ENCODE data around the gene MKI67.
"Not testable (repeated sequence)": the region's sequence is repeated elsewhere in the genome, so short reads cannot be mapped to it uniquely, and the experiment has no call there.

MKI67 gene

DNA sequence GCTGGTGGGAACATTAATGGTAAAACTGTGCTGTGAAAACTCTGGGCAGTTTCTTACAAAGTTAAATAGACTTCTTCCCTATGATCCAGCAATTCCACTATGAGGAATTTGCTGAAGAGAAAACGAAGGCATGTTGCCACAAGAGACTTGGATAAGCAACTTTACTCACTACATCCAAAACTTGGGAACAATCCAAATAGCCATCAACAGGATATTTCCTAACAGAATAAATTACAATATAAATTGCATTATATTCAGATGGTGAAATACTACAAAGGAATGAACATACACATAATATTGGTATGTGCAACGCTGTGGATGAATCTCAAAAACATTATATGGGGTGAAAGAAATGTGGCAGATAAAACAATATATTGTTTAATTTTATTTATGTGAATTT lies 21.4 kb upstream of the MKI67 start:
- no peak for DNase-seq (ENCODE audit: low read depth)

- no peak for DNase-seq (ENCODE audit: low read depth)
Measured at GRCh38 chr10:128147064-128147463, 20.8 kb upstream of the MKI67 start.

DNA sequence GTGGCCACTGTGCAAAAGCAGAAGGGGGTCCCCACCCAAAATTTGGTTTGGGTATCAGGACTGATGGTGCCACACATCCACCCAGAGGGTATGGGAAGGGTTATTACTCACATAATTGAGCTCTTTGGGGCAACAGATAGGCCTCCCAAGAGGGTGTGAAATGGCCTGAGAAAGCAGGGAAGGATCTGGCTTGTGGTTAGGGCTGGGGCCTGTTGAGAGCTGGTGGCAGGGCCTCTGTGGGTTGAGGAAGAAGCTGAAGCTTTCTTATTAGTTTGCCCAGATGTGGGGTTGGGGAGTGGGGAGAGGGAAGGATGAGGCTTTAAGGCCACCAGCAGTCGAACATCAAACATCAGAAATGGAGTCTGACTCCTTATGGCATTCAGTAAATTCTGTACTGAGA lies 18.3 kb upstream of the MKI67 start:
- DNase-seq (ENCODE audit: low read depth) = no peak

DNA sequence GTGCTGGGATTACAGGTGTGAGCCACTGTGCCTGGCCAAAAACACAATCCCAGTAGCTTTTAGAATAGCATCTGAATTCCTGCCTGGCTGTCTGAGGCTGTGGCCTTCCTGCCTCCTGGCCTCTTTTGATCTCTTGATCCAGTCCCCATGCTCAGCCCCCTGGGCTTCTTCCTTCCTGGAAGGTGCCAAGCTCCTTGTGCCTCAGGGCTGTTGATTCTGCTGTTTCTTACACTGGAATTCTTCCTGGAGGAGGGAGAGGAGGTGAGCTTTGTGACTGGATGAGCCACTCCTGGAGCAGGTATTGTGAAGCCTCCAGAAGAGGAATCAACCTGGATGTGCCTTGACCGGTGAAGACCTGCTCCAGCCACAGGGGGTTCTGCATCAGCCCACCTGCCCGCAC lies 17.3 kb upstream of the MKI67 start:
- DNase-seq (ENCODE audit: low read depth) = no peak

DNA sequence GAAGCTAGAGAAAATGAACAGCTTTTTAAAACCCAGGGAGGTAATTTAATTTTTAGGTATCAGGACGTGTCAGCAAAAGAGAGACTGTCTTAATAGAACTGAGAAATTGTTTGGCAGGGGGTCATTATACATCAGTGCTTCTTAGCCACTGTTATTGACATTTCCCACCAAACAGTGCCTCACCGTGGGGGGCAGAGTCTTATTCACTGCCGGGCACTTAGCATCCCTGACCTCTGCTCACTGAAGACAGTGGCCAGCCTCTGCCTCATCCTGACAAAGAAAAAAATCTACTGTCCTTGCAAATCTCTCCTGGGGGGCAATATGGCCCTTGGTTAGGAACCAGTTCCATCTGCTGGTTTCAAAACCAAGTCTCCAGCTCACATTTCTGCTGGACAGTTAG lies 14.2 kb upstream of the MKI67 start:
- no peak for DNase-seq (ENCODE audit: low read depth)

- not testable (repeated sequence) for DNase-seq (ENCODE audit: low read depth)
Measured at GRCh38 chr10:128138429-128138828, 12.2 kb upstream of the MKI67 start.

DNA sequence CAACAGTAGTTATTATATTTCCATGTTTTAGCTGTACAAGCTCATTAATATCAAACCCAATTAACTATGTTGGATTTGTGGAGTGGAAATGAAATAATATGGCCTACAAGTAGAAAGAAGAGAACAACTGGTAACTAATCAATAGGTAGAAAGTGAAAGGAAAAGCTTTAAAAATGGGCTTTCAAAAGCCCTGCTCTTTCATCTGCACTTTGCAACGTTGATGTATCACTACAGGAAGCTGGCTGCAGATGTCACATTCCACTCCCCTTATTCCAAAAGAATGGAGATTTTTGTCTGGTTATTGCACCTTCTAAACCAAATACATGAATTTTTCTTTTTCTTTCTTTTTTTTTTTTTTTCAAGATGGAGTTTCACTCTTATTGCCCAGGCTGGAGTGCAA lies 11.7 kb upstream of the MKI67 start:
- no peak for DNase-seq (ENCODE audit: low read depth)

DNA sequence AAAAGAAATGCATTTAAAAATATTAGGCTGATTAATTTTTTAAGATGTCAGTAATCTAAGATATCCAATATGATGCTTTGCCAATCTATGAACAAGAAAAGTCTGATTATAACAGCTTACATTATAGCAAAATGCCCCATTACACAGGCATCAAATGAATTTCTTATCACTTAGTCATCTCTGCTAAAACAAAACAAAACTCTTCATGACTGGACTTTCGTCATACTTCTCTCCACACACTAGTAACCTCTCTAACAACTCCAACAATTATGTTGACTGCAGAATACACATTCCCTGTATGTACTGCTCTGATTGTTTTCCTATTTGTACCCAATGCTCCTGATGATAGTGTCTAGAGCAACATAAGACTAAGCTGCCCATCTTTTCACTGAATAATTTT lies 3.8 kb upstream of the MKI67 start:
- no peak for DNase-seq (ENCODE audit: low read depth)

DNA sequence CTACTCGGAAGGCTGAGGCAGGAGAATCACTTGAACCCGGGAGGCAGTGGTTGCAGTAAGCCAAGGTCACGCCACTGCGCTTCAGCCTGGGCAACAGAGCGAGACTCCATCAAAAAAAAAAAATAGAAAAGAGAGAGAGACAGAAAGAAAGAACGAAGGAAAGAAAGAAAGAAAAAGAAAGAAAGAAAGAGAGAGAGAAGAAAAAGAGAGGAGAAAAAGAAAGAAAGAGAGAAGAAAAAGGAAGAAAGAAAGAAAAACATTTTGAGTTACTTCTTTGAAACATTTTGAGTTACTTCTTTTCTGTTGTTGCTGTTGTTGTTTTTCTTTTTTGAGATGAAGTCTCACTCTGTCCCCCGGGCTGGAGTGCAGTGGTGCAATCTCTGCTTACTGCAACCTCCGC lies 2.4 kb upstream of the MKI67 start:
- DNase-seq (ENCODE audit: low read depth) = no peak

- no peak for DNase-seq (ENCODE audit: low read depth)
Measured at GRCh38 chr10:128125416-128125943, 743 bp downstream of the MKI67 start.

GRCh38 chr10:128124813-128125403 lies 1.3 kb downstream of the MKI67 start:
- DNase-seq (ENCODE audit: low read depth) = no peak

DNA sequence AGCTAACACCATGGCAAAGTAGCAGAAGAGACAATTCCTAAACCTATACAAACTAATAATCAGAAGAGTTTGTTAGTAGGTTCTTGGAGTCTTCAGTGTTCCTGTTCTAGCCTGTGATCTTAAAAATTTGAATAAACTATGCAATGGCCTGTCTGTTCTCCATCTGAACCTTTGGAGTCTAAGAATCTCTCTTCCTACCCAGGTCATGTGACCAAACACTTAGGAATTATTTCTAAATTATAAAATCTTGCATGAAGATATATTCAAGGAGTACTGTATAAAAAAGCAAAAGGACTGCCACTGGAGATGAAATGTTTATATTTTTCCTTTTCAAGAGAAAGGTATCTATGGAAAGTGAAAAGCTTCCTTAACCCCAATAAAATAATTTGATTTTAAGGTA lies 2.4 kb downstream of the MKI67 start:
- DNase-seq (ENCODE audit: low read depth) = no peak

- DNase-seq (ENCODE audit: low read depth) = no peak
Measured at GRCh38 chr10:128122931-128123330, 3.3 kb downstream of the MKI67 start.

GRCh38 chr10:128121750-128122412 lies 4.3 kb downstream of the MKI67 start:
- no peak for DNase-seq (ENCODE audit: low read depth)

- no peak for DNase-seq (ENCODE audit: low read depth)
Measured at GRCh38 chr10:128116851-128117615, 9.2 kb downstream of the MKI67 start.

DNA sequence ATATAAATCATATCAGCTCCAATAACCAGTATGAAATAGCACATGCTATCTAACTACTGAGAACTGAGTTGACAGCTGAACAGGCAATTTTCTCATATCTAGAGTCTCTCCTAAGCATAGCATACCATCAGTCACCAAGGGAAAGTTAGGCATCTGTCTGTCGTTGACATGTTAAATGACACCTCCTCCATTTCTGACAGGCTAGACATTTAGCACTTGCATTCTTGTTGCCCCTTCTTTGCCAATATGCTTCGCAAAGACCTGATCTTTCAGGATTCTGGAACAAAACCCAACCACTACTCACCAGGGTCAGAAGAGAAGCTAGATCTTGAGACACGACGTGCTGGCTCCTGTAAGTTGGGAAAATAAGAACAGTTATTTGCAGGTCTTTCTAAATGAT lies 10.0 kb downstream of the MKI67 start:
- no peak for DNase-seq (ENCODE audit: low read depth)

- DNase-seq (ENCODE audit: low read depth) = no peak
Measured at GRCh38 chr10:128115356-128115755, 10.9 kb downstream of the MKI67 start.

DNA sequence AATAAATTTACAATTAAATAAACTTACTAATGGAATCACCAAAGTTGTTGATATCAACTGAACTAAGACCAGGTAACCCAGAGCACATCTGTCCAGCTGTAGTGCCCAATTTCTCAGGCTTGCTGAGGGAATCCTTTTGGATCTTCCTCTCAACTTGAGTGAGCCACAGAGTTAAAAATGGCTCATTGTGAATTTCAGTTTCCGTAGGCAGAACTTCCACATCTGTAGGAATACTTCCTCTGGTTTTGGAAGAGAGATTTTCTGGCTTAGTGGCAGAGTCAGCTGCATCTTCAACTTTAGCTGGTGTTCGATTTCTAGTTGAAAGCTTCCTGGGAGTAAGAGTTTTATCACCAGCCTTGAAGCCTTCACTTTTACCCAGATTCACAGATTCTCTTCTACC lies 11.3 kb downstream of the MKI67 start:
- no peak for DNase-seq (ENCODE audit: low read depth)

GRCh38 chr10:128113026-128113425 lies 13.2 kb downstream of the MKI67 start:
- DNase-seq (ENCODE audit: low read depth) = no peak

- no peak for DNase-seq (ENCODE audit: low read depth)
Measured at GRCh38 chr10:128111696-128112095, 14.5 kb downstream of the MKI67 start.

GRCh38 chr10:128110339-128110738 lies 15.9 kb downstream of the MKI67 start:
- DNase-seq (ENCODE audit: low read depth) = no peak

GRCh38 chr10:128109707-128110106 lies 16.5 kb downstream of the MKI67 start:
- no peak for DNase-seq (ENCODE audit: low read depth)

- no peak for DNase-seq (ENCODE audit: low read depth)
Measured at GRCh38 chr10:128105383-128105782, 20.8 kb downstream of the MKI67 start.
